ACC112 (cell line): ENCODE data around the gene TTC22.
A peak's percentile ranks its signal among the peaks of the same experiment; 100 is the strongest.

Experiments used
- H2AFZ ChIP-seq: fragments of 200-600 bp; sonication (generic); one replicate; pipeline ENCODE4 v1.6.0; 2017; ENCODE audit warnings: antibody characterized with exemption, low read length; ENCODE audit not compliant: unreplicated experiment
- H3K27ac ChIP-seq: fragments of 200-600 bp; sonication (generic); 2 replicates; pipeline ENCODE4 v1.5.1; 2014; ENCODE audit warnings: low read depth, mild to moderate bottlenecking, antibody characterized with exemption, low read length, moderate library complexity
- H3K27me3 ChIP-seq: fragments of 200-600 bp; sonication (generic); 2 replicates; pipeline ENCODE4 v1.6.1; 2014; ENCODE audit warnings: mild to moderate bottlenecking, antibody characterized with exemption, low read length, moderate library complexity, mixed read lengths; ENCODE audit not compliant: insufficient read depth
- H3K36me3 ChIP-seq: fragments of 200-600 bp; sonication (generic); 2 replicates; pipeline ENCODE4 v1.6.1; 2016; ENCODE audit warnings: mild to moderate bottlenecking, antibody characterized with exemption, low read length, moderate library complexity, mixed read lengths; ENCODE audit not compliant: insufficient read depth
- H3K4me1 ChIP-seq: fragments of 200-600 bp; sonication (generic); one replicate; pipeline ENCODE4 v1.6.1; 2016; ENCODE audit warnings: low read length, mixed read lengths; ENCODE audit not compliant: insufficient read depth, unreplicated experiment, control insufficient read depth
- H3K4me3 ChIP-seq: fragments of 200-600 bp; sonication (generic); 2 replicates; pipeline ENCODE4 v1.5.1; 2014; ENCODE audit warnings: mild to moderate bottlenecking, low read depth, low read length
- H3K79me2 ChIP-seq: fragments of 200-600 bp; sonication (generic); one replicate; pipeline ENCODE4 v1.6.0; 2016; ENCODE audit warnings: low read length; ENCODE audit not compliant: control insufficient read depth, unreplicated experiment, insufficient read depth

TTC22 gene

DNA sequence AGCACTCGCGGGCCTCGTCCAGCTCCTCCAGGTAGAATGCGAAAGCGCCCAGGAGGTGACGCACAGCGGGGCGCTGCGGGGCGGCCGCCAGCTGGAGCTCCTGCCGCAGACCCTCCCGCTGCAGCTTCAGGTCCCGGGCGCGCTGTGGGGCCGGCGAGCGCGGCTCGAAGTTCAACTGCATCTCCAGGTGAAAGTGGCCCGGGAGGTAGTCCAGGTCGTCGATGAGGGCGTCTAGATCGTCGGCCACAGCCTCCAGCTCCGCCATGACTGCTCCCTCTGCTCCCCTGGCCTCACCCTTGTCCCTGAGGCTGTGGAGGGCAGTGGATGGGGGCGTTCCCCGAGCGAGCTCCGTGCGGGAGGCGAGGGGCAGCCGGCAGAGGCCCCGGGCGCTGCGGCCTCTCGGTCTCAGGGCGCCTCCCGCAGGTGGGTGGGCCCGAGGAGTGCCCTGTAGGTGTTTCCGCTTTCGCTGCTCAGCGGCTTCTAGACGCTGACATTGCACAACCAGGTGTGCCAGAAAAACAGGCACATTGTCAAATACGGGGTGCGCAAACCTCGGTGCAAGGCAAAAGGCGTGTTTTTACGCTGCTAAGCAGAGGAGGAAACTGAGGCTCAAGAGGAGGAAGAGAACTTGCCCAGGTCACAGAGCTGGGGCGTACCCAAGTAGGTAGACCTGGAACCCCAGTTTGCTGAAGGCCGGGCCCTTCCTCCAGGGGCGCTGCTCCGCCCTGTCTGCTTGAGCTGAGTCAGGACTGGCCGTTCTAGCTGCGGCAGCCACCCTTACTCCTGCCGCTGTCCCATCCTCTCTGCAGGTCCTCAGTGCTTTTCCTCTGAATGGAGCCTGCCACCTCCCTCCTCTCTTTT, at the start of gene TTC22:
TSS of gene TTC22 (minus strand) at position 425 of the 861 bp plus-strand sequence. CDS start at position 265, 160 bp downstream.
- no peak within 1 kb of the TSS for H3K27ac ChIP-seq
- peaks cover 22% of the 10 kb centered on the region for H3K27me3 ChIP-seq
- H3K36me3 ChIP-seq = no peaks in the 10 kb centered on the region
- peak within 1 kb of the TSS; percentile 71 for H2AFZ ChIP-seq
- H3K4me3 ChIP-seq = peak within 1 kb of the TSS; percentile 60; the same call in 1 of the 2 replicates
- H3K79me2 ChIP-seq = no peaks in the 10 kb centered on the region
- peaks cover 29% of the 10 kb centered on the region for H3K4me1 ChIP-seq

DNA sequence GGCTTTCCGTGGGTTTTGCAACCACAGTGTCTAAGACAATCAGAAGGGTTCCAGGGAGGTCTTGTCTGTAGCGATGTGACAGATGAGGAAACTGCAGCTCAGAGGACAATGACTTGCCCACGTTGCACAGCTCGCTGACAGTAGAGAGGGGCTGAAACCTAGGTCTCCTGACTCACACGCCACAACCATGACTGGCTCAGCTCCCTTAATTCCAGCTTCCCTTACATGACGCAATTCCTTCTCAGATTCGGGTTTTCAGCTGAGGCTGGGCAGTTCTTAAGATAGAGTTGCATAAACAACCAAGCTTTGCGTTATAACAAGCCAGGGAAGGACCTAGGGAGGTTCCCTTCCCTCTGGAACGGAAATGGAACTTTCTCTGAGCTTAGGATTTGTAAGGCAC, 49.6 kb upstream of the TTC22 start:
- Histone ChIP-seq H3K36me3 (peaks cover 38% of the 10 kb centered on the region; the same call in 1 of the 2 replicates), H3K27me3 (no peaks in the 10 kb centered on the region), H3K4me1 (peaks cover 33% of the 10 kb centered on the region), H3K4me3 (no peak overlapping the region), H3K27ac (peak overlapping the region; percentile 73), H3K79me2 (no peaks in the 10 kb centered on the region), H2AFZ (no peak overlapping the region)

DNA sequence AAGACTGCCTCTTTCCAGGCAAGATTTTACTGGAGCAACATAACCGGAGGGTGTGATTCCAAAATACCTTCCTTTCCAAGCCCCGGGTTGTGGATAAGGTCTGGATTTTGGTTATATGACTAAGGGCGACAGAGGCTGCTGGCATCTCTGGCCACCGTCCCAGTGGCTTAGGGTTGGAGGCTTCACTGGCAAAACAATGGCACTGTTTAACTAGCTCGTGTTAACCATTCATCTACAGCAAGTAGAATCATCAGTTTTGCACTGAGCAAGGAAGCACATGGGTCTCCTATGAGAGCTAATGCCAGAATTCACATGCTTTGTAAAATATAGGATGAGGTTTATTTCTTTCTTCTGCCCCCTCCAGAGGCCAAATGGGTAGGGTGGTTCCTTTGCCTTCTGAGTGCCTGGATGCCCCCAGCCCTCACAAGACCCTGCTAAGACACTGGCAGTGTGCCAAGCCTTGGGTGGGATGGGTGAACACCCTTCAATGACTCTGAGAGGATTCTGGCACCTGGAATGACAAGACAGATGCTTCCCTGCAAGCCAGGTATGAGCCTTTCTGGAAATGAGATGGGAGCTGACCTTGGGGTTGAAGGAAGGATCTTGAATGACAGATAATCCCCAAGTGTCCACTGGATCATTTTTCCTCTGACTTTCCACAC, 49.1 kb upstream of the TTC22 start:
- peaks cover 38% of the 10 kb centered on the region; the same call in 1 of the 2 replicates for H3K36me3 ChIP-seq
- no peaks in the 10 kb centered on the region for H3K27me3 ChIP-seq
- H3K4me3 ChIP-seq = no peak overlapping the region
- H3K27ac ChIP-seq = peak overlapping the region; percentile 56
- H3K79me2 ChIP-seq = no peaks in the 10 kb centered on the region
- H3K4me1 ChIP-seq = peaks cover 29% of the 10 kb centered on the region
- no peak overlapping the region for H2AFZ ChIP-seq

DNA sequence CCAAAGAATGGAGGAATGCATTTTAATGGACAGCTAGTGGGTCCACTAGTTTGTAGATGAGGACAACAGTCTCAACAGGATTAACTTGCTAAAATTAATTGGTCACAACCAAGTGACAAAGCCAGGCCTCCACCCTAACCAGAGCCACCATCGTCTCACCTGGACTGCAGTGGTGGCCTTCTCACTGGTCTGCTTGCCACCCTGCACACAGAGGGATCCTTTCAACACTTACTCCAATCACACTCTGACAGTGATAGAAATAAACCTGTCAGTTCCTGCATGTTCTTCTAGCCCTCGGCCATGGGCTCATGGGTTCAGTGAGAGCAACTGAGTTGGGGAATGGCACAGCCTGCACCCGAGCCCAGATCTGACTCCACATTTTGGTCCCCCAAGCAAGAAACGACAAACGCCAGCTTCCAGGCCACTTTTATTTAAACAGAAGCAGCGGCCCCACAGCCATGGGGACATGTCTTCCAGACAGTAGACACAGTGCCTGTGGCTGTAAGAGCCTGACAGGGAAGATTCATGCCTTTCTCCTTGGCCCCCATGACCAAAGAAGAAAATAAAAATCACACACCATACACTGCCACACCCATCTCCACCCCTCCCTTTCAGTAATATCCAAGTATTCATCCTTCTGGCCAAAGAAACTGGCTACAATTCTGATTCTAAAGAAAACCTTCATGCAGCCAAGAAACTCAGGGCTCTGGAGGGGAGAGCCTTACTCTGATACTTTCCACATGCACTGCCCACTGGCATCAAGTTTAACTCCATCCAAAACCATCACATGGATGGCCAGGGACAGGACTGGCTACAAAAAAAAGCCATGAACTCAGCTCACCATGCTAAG, 48.3 kb upstream of the TTC22 start:
- H3K79me2 ChIP-seq = no peaks in the 10 kb centered on the region
- H3K4me3 ChIP-seq = no peak overlapping the region
- no peaks in the 10 kb centered on the region for H3K27me3 ChIP-seq
- no peak overlapping the region for H2AFZ ChIP-seq
- peaks cover 37% of the 10 kb centered on the region; the same call in 1 of the 2 replicates for H3K36me3 ChIP-seq
- peaks cover 29% of the 10 kb centered on the region for H3K4me1 ChIP-seq
- peak overlapping the region; percentile 56; the same call in 1 of the 2 replicates for H3K27ac ChIP-seq

DNA sequence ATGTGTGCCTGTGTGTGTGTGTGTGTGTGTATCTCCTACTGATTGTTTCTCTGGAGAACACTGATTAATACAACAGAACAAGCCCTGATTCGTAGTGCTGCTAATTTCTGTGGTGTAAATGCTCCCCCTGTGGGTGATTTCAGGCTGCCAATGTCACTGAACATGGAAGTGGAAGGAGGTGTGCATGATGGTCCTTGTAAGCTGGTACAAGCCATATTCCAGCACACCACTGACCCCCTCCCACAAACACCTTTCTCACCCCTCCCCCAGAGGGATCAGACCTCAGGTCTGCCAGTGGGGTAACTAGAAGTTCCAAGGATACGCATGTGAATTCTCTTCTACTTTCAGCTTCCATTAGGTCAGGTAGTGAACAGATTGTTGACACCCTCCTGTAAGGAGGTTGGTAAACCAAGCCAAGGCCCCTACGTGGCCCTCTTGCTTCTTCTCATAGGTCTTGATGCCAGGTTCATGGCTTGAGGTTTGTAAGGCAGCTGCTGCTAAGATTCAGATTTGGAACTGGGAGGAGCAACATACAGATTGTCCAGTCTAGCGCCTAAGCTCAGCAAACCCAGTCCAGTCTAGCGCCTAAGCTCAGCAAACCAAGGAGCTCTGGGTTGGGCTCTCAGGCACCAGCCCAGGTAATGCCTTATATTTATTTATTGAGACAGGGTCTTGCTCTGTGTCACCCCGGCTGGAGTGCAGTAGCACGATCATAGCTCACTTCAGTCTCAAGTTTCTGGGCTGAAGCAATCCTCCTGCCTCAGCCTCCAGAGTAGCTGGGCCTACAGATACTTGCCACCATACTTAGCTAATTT, 47.2 kb upstream of the TTC22 start:
- H2AFZ ChIP-seq = no peak overlapping the region
- peaks cover 29% of the 10 kb centered on the region; the same call in 1 of the 2 replicates for H3K36me3 ChIP-seq
- H3K27ac ChIP-seq = no peak overlapping the region
- H3K79me2 ChIP-seq = no peaks in the 10 kb centered on the region
- H3K4me3 ChIP-seq = no peak overlapping the region
- no peaks in the 10 kb centered on the region for H3K27me3 ChIP-seq
- H3K4me1 ChIP-seq = peaks cover 29% of the 10 kb centered on the region

DNA sequence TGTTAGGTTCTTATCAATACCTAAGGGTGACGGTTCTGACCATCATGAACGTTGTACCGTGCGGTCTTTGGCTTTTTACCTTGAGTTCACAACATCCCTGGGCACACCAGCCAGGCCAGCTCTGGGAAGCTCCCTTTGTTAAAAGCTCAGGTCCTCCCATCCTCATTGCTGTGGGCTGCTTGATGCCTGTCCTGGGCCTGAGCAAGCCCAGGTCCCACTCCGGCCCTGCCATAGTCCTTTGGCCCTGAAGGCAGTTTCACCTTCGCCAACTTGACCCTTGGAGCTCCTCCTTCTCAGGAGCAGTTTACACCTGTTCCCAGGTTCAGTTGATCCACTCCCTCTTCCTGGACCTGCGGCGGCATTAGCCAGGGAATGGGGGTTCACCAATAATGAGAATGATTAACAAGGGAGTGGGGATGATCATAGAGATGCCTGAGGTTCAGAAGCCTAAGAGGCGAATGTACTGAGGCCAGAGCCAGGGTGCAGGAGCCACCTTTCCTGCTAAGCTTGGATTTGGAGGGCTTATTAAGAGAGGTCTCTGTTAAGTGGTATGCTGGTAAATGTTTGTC, 45.7 kb upstream of the TTC22 start:
- no peak overlapping the region for H3K4me3 ChIP-seq
- no peaks in the 10 kb centered on the region for H3K27me3 ChIP-seq
- H3K4me1 ChIP-seq = peaks cover 24% of the 10 kb centered on the region
- H3K79me2 ChIP-seq = no peaks in the 10 kb centered on the region
- H2AFZ ChIP-seq = no peak overlapping the region
- no peak overlapping the region for H3K27ac ChIP-seq
- H3K36me3 ChIP-seq = peaks cover 29% of the 10 kb centered on the region; the same call in 1 of the 2 replicates

DNA sequence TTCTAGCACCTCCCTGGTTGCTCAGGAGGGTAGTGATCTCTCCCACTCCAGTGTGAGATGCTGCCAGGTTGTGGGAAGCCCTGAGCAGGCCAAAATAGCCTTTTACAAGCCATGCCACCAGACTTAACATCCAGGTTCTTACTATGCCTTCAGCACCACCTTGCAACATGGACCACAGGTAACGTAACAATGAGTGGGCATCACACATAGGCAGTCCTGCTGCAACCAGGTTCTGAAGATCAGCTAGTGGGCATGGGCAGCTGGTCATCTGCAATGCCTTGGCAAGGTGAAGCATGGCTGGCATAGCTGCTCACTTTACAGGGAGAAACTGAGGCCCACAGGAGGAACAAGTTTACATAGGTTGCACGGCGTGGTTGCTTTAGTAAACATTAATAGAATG, 45.2 kb upstream of the TTC22 start:
- Histone ChIP-seq H3K79me2 (no peaks in the 10 kb centered on the region), H3K36me3 (peaks cover 25% of the 10 kb centered on the region; the same call in 1 of the 2 replicates), H3K27me3 (no peaks in the 10 kb centered on the region), H2AFZ (no peak overlapping the region), H3K4me3 (no peak overlapping the region), H3K4me1 (peaks cover 19% of the 10 kb centered on the region), H3K27ac (no peak overlapping the region)

DNA sequence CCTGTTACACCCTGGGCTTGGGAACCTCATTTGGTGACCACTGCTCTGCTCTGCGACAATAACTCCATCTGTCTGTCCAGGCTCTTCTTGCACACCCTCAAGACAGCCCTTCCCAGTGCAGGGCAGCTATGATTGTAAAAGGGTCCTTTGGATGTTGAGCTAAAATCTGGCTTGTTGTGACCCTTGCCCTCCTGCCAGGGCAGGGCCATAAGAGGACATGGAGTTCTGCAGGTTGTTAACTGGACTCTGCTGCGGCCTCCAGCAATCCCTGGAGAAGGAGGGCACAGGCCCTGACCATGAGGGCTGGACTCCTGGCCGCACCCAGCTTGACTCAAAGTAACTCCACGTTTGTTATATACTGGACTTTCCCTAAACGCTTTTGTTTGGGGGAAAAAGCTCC, 44.6 kb upstream of the TTC22 start:
- H2AFZ ChIP-seq = no peak overlapping the region
- H3K36me3 ChIP-seq = peaks cover 24% of the 10 kb centered on the region; the same call in 1 of the 2 replicates
- H3K79me2 ChIP-seq = no peaks in the 10 kb centered on the region

DNA sequence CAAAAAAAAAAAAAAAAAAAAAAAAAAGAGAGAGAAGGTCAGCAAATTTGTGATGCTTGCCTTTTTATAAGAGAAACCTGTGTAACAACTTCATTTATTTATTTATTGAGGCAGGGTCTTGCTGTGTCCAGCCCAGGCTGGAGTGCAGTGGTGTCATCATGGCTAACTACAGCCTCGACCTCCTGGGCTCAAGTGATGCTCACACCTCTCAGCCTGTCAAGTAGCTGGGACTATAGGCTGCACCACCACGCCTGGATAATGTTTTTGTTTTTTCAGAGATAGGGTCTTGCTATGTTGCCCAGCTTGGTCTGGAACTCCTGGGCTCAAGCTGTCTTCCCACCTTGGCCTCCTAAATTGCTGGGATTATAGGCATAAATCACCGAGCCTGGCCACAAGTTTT, 43.4 kb upstream of the TTC22 start:
- H3K27me3 ChIP-seq = no peaks in the 10 kb centered on the region
- peaks cover 2% of the 10 kb centered on the region for H3K4me1 ChIP-seq
- H3K36me3 ChIP-seq = peaks cover 16% of the 10 kb centered on the region; the same call in 1 of the 2 replicates
- no peak overlapping the region for H3K4me3 ChIP-seq
- H2AFZ ChIP-seq = no peak overlapping the region
- no peak overlapping the region for H3K27ac ChIP-seq
- no peaks in the 10 kb centered on the region for H3K79me2 ChIP-seq

More for the DNA sequence above, 44.6 kb upstream of the TTC22 start:
- Histone ChIP-seq H3K27ac (no peak overlapping the region), H3K4me3 (no peak overlapping the region), H3K4me1 (peaks cover 14% of the 10 kb centered on the region), H3K27me3 (no peaks in the 10 kb centered on the region)
